SK-N-MC (cell line): ENCODE results near the gene AMIGO3.

Experiments used
- DNase-seq: peaks from one replicate; pipeline ENCODE4 v3.0.0-alpha.2; 2011; ENCODE audit warnings: low read depth, low spot score
- H3K27ac ChIP-seq: fragments of 200-600 bp; sonication (generic); 2 replicates; pipeline ENCODE4 v1.5.1; 2016; ENCODE audit warnings: mixed run types
- H3K36me3 ChIP-seq: fragments of 200-600 bp; sonication (generic); 2 replicates; pipeline ENCODE4 v1.6.1; 2017; ENCODE audit warnings: antibody characterized with exemption, low read length, mixed read lengths; ENCODE audit not compliant: insufficient read depth
- H3K4me3 ChIP-seq: fragments of 200-600 bp; sonication (generic); 2 replicates; pipeline ENCODE4 v1.5.1; 2016
- H3K9ac ChIP-seq: fragments of 200-600 bp; sonication (generic); 2 replicates; pipeline ENCODE4 v1.8.0; 2017; ENCODE audit warnings: mixed run types, mixed read lengths; ENCODE audit not compliant: insufficient read length
- H3K9me3 ChIP-seq: fragments of 200-600 bp; sonication (generic); 2 replicates; pipeline ENCODE4 v1.6.1; 2017; ENCODE audit warnings: low read depth, mild to moderate bottlenecking, antibody characterized with exemption, low read length, moderate library complexity, mixed read lengths
- EZH2 ChIP-seq: fragments of 200-600 bp; sonication (generic); IDR thresholded peaks from one replicate; pipeline ENCODE4 v1.6.1; 2017; ENCODE audit warnings: antibody characterized with exemption
- FOXP2 ChIP-seq: optimal IDR thresholded peaks from 2 replicates; pipeline ENCODE3; 2011; ENCODE audit warnings: mild to moderate bottlenecking, moderate library complexity; ENCODE audit not compliant: insufficient read depth; ENCODE audit errors: extremely low read length, control extremely low read depth
- POLR2AphosphoS5 ChIP-seq: IDR thresholded peaks from 2 replicates; pipeline ENCODE4 v1.6.1; 2012; ENCODE audit warnings: mild to moderate bottlenecking, low read depth, low read length, borderline replicate concordance

AMIGO3 gene

GRCh38 chr3:49715611-49716121, 3.8 kb downstream of the AMIGO3 start:
- no peak overlapping the region for H3K9ac ChIP-seq
- no peak overlapping the region for H3K4me3 ChIP-seq
- H3K36me3 ChIP-seq: no peaks in the 10 kb centered on the region
- H3K27ac ChIP-seq: no peak overlapping the region
- DNase-seq: no peak
- TF ChIP-seq FOXP2: no peak
- TF ChIP-seq EZH2: no peak
- no peak for TF ChIP-seq POLR2AphosphoS5
- H3K9me3 ChIP-seq: no peaks in the 10 kb centered on the region

GRCh38 chr3:49714728-49715550, 4.5 kb downstream of the AMIGO3 start:
- no peak for DNase-seq
- TF ChIP-seq POLR2AphosphoS5 (no peak), FOXP2 (no peak), EZH2 (no peak)
- no peak overlapping the region for H3K27ac ChIP-seq
- no peaks in the 10 kb centered on the region for H3K36me3 ChIP-seq
- no peak overlapping the region for H3K9ac ChIP-seq
- no peaks in the 10 kb centered on the region for H3K9me3 ChIP-seq
- no peak overlapping the region for H3K4me3 ChIP-seq

GRCh38 chr3:49713336-49714105, 6.0 kb downstream of the AMIGO3 start:
- no peak for DNase-seq
- H3K4me3 ChIP-seq: no peak overlapping the region
- no peak overlapping the region for H3K9ac ChIP-seq
- TF ChIP-seq EZH2 (no peak), POLR2AphosphoS5 (no peak)
- H3K9me3 ChIP-seq: no peaks in the 10 kb centered on the region
- H3K36me3 ChIP-seq: no peaks in the 10 kb centered on the region
- no peak overlapping the region for H3K27ac ChIP-seq

DNA sequence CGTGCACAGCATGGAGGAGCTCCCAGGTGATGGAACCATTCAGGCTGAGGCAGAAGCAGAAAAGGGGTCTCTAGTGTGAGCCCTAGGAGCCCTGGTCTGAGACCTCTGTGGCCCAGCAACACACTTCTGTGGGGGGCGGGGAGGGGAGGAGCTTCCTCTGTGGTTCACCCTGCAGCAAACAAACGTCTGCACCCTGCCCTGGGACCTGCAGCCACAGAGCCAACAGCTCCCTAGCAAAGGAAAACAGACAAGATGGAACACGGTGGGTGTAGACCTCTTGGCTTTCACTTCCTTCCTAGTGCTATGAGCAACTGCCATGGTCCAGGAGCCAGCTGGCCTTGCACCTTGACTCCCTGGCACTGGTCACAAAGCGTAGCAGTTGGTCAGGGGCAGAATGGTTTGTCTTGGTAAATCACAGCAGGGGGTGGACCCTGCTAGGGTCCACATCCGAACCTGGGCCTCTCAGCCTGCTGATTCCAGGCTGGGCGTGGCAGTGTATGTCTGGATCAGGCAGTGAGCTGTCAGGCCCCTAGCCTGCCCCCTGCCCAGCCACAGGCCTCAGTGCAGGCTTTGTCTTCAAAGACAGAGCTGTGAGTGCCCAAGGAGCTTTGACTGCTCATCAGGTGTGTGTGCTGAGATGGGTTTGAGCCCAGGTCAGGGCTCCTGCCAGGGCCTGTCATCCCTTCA, 6.7 kb downstream of the AMIGO3 start:
- Histone ChIP-seq H3K4me3 (no peak overlapping the region), H3K9me3 (no peaks in the 10 kb centered on the region), H3K9ac (no peak overlapping the region), H3K27ac (no peak overlapping the region), H3K36me3 (no peaks in the 10 kb centered on the region)
- DNase-seq: no peak
- TF ChIP-seq POLR2AphosphoS5: no peak
- TF ChIP-seq EZH2: no peak
- TF ChIP-seq FOXP2: no peak

GRCh38 chr3:49712166-49712565, 7.3 kb downstream of the AMIGO3 start:
- Histone ChIP-seq H3K27ac (no peak overlapping the region), H3K4me3 (no peak overlapping the region), H3K9me3 (no peaks in the 10 kb centered on the region), H3K9ac (no peak overlapping the region), H3K36me3 (no peaks in the 10 kb centered on the region)
- no peak for TF ChIP-seq EZH2
- no peak for TF ChIP-seq FOXP2
- no peak for TF ChIP-seq POLR2AphosphoS5
- no peak for DNase-seq

DNA sequence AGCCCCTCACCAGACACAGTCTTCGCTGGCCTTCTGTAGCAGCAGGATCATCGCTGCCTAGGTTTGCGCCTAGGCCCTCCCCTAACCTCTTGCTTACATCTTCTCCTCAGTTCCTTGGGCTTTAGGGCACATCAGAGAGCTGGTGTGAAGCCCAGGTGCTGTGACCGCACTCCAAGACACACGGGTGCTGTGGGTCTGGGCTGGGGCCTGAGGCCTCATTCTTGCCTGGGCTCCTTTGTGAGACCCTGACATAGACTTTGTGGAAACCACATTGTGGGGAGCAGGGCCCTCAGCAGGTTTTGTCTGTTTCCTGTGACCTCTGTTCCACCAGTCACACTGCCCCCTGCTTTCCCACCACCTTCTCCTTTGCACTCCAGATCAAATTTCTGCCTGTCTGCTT, 8.0 kb downstream of the AMIGO3 start:
- H3K27ac ChIP-seq: no peak overlapping the region
- H3K9me3 ChIP-seq: no peaks in the 10 kb centered on the region
- no peak overlapping the region for H3K4me3 ChIP-seq
- no peak for TF ChIP-seq EZH2
- no peak for TF ChIP-seq POLR2AphosphoS5
- no peak for TF ChIP-seq FOXP2
- no peak for DNase-seq
- H3K36me3 ChIP-seq: no peaks in the 10 kb centered on the region
- H3K9ac ChIP-seq: no peak overlapping the region

DNA sequence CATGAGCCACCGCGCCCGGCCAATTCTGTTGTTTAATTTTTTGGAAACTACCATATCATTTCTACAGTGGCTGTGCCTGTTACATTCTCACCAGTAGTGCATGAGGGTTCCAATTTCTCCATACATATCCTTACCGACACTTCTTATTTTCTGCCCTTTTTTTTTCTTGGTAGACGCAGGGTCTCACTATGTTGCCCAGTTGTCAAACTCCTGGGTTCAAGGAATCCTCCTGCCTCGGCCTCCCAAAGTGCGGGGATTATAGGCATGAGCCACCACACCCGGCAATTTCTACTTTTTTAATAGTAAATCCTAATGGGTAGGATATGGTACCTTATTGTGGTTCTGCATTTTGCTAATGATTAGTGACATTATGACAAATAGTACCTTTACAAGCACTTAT, 9.6 kb downstream of the AMIGO3 start:
- DNase-seq: no peak
- no peaks in the 10 kb centered on the region for H3K9me3 ChIP-seq
- H3K9ac ChIP-seq: no peak overlapping the region
- H3K36me3 ChIP-seq: no peaks in the 10 kb centered on the region
- no peak overlapping the region for H3K4me3 ChIP-seq
- TF ChIP-seq FOXP2 (no peak), EZH2 (no peak), POLR2AphosphoS5 (no peak)
- no peak overlapping the region for H3K27ac ChIP-seq

DNA sequence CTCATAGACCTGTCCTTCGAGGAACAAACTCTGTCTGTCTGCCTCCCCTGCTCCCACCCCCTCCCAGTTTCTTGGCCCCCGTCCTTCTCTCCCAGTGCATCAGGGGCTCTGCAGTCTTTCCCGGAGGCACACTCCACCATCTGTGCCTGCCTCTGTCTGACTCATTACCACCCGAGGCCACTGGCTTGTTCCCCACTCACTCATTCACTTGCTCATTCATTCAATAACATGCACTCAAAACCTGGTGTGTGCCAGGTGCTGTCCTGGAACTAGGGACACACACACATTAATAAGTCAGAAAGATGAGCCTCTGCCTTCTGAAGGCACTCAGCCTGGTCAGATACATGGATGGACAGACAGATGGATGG, 12.4 kb downstream of the AMIGO3 start:
- no peak overlapping the region for H3K9ac ChIP-seq
- DNase-seq: no peak
- no peak for TF ChIP-seq EZH2
- TF ChIP-seq FOXP2: no peak
- no peak for TF ChIP-seq POLR2AphosphoS5
- no peaks in the 10 kb centered on the region for H3K36me3 ChIP-seq
- H3K9me3 ChIP-seq: no peaks in the 10 kb centered on the region
- H3K4me3 ChIP-seq: no peak overlapping the region
- no peak overlapping the region for H3K27ac ChIP-seq
